ENCODE data around the gene IMP3. TPM values are rescaled to one million over a fixed set of nuclear protein-coding genes. Genes with fewer than 3 reads are reported as not detected.
A peak's percentile ranks its signal among the peaks of the same experiment; 100 is the strongest.

The IMP3 gene
- total RNA-seq, 2 donors from 2014 or later: 125 to 277 TPM

DNA sequence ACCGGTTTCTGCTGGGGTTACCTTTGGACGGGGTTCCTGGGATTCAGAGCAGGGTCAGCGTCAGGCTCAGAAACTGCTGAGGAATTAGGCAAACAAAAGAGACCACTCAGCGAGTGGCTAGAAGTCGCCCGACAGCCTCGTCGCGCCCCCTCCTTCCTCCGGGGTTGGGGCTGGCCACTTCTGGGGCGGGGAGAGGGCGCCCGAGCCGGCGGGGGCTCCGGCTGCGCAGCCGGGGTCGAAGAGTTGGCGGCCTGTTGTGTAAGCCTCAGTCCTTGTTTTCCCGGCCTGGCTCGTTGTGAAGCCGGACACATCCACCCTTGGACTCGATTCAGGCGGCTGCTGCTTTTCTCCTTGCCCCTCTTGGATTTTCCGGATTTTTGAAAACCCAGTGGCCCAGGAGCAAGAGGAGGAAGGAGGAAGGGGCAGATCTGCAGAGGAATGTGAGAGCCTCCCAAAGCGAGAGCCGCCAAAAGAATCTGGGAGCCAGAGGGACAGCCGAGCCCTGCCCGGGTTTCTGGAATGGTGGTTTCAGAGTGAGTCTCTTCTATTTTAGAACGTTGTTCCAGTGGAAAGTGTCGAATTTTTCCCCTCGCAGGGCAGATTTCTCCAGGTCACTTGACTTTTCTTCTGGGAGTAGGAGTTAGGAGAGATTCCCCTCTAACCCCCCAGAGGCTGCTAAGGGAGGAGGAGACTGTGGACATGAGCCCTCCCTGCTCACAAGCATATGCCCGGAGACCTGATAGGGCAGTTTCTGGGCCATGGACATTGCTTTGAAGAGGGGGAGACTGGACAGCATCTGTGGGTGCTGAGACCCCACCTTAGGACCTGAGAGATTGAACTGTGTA, 8.4 kb upstream of the IMP3 start:
- intact Hi-C loops (cut with DNase I): loop anchor here (5.0 kb wide), 1 partner anchor 71 kb away; the partner anchor contains the start of gene PTPN9
- DNase-seq (ENCODE audit: low spot score): peak; percentile 31
- H3K27ac ChIP-seq: peak overlapping the region; percentile 92 to 93
- TF ChIP-seq POLR2A (IDR thresholded peaks at IDR 0.05) (no peak), POLR2AphosphoS5 (IDR thresholded peaks at IDR 0.05) (no peak)
- TF ChIP-seq, protein P1, sequence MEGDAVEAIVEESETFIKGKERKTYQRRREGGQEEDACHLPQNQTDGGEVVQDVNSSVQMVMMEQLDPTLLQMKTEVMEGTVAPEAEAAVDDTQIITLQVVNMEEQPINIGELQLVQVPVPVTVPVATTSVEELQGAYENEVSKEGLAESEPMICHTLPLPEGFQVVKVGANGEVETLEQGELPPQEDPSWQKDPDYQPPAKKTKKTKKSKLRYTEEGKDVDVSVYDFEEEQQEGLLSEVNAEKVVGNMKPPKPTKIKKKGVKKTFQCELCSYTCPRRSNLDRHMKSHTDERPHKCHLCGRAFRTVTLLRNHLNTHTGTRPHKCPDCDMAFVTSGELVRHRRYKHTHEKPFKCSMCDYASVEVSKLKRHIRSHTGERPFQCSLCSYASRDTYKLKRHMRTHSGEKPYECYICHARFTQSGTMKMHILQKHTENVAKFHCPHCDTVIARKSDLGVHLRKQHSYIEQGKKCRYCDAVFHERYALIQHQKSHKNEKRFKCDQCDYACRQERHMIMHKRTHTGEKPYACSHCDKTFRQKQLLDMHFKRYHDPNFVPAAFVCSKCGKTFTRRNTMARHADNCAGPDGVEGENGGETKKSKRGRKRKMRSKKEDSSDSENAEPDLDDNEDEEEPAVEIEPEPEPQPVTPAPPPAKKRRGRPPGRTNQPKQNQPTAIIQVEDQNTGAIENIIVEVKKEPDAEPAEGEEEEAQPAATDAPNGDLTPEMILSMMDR (IDR thresholded peaks at IDR 0.05): peak in 1 of 4 experiments; percentile 1
- 2% methylated on average over 34 of the region's 34 CpGs for WGBS
- H3K36me3 ChIP-seq: no peaks in the 10 kb centered on the region
- H3K4me1 ChIP-seq (replicated peaks): peaks cover 37% of the 10 kb centered on the region
- peak overlapping the region; percentile 70 to 77 for H3K4me3 ChIP-seq
- no peaks in the 10 kb centered on the region for H3K27me3 ChIP-seq (replicated peaks; ENCODE audit: insufficient read depth)
- H3K9me3 ChIP-seq: no peaks in the 10 kb centered on the region

GRCh38 chr15:75647370-75648155, 7.5 kb upstream of the IMP3 start, which contains the start of gene SNX33:
TSS of gene SNX33 (plus strand) at chr15:75647912. CDS start at chr15:75649103, 1,191 bp downstream.
- TF ChIP-seq, protein P1 (IDR thresholded peaks at IDR 0.05): peak; percentile 40 to 54 (median 42)
- peak; percentile 41 for TF ChIP-seq POLR2AphosphoS5 (IDR thresholded peaks at IDR 0.05)
- TF ChIP-seq POLR2A (IDR thresholded peaks at IDR 0.05): peak; percentile 85
- Histone ChIP-seq H3K27ac (peak within 1 kb of the TSS; percentile 92 to 93), H3K4me3 (peak within 1 kb of the TSS; percentile 70 to 77), H3K27me3 (replicated peaks; ENCODE audit: insufficient read depth) (no peaks in the 10 kb centered on the region), H3K4me1 (replicated peaks) (peaks cover 37% of the 10 kb centered on the region), H3K9me3 (no peaks in the 10 kb centered on the region), H3K36me3 (no peaks in the 10 kb centered on the region)
- DNase-seq (ENCODE audit: low spot score): peak; percentile 76
- intact Hi-C loops (cut with DNase I): loop anchor here (5.0 kb wide), 1 partner anchor 70 kb away; the partner anchor contains the start of gene PTPN9
- under 1% methylated on average over 69 of the region's 76 CpGs for WGBS

- Histone ChIP-seq H3K36me3 (no peaks in the 10 kb centered on the region), H3K4me3 (peak overlapping the region; percentile 70 to 77), H3K4me1 (replicated peaks) (peaks cover 31% of the 10 kb centered on the region), H3K9me3 (no peaks in the 10 kb centered on the region), H3K27me3 (replicated peaks; ENCODE audit: insufficient read depth) (no peaks in the 10 kb centered on the region), H3K27ac (peak overlapping the region; percentile 92 to 93)
- intact Hi-C loops (cut with DNase I): loop anchor here (5.0 kb wide), 1 partner anchor 70 kb away; the partner anchor contains the start of gene PTPN9
- WGBS: 0% methylated on average over 26 of the region's 26 CpGs
- peak; percentile 56 for DNase-seq (ENCODE audit: low spot score)
- TF ChIP-seq, protein P1 (IDR thresholded peaks at IDR 0.05): no peak
- TF ChIP-seq POLR2A (IDR thresholded peaks at IDR 0.05): peak; percentile 18
- peak; percentile 42 for TF ChIP-seq POLR2AphosphoS5 (IDR thresholded peaks at IDR 0.05)
Measured at GRCh38 chr15:75646944-75647364, 6.9 kb upstream of the IMP3 start.

DNA sequence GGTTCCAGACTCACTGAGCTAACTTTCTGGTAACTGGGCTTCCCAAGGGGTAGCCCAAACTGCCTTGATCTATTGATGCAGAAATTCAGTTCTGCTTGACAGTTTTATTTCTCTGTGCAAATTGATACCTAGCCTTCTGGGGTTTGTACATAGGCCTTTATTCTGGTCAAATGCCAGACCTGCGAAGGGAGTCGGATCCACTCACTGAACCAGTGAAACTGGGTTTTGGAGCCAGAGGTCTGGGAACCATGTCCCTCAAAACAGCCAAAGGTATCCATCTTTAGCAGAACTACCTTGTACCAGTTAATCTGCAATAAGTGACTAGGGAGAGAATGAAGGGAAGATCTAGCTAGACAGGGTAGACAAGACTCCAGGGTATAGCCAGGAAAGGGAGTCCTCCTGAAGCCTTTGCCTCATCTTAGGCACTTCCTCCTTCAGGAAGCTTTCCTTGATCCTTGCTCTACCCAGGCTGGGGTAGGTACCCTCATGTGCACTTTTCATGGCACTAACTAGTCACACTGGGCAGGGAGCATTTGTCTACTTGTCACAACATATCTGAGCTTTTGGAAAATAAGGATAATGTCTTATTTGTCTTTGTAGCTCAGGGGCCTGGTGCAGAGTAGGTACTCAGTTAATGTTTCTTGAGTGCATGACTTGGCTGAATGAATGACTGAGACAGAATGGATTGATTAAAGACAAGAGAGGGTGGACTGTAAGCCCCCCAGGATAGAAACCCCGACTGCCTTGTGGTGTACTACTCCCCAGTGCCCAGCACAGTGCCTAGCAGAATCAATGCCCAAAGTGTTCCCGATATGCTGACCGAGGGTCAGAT, 6.3 kb upstream of the IMP3 start:
- peak; percentile 22 for TF ChIP-seq POLR2AphosphoS5 (IDR thresholded peaks at IDR 0.05)
- TF ChIP-seq, protein P1 (IDR thresholded peaks at IDR 0.05): no peak
- Histone ChIP-seq H3K36me3 (no peaks in the 10 kb centered on the region), H3K9me3 (no peaks in the 10 kb centered on the region), H3K27ac (peak overlapping the region; percentile 92 to 93), H3K4me1 (replicated peaks) (peaks cover 26% of the 10 kb centered on the region), H3K4me3 (peak overlapping the region; percentile 70 to 77), H3K27me3 (replicated peaks; ENCODE audit: insufficient read depth) (no peaks in the 10 kb centered on the region)
- intact Hi-C loops (cut with DNase I): loop anchor here (5.0 kb wide), 1 partner anchor 69 kb away; the partner anchor contains the start of gene PTPN9
- 16% methylated on average over 5 of the region's 5 CpGs for WGBS
- DNase-seq (ENCODE audit: low spot score): peak; percentile 50

Data from prostate gland (tissue), 2 donors.